H1 (cell line): Measurements from ENCODE around the gene PACSIN1. TPM values are rescaled to one million over a fixed set of nuclear protein-coding genes. Genes with fewer than 3 reads are reported as not detected.

Experiments used
- KDM4A ChIP-seq: IDR thresholded peaks from one replicate; pipeline ENCODE4 v1.7.1; 2012; ENCODE audit warnings: low read depth, mild to moderate bottlenecking, moderate library complexity, low read length, inconsistent platforms; ENCODE audit not compliant: severe bottlenecking
- polyA plus RNA-seq, 7 experiments: library from polyadenylated mRNA; depleted of rRNA in 3 of 7; stranded (reverse) in 5 of 7; unstranded in 2 of 7; fragments of >200 nt in 5 of 7; fragments of 200-250 nt in 2 of 7; gene quantifications; 1 replicate in 5 of 7; 2 replicates in 1 of 7; 4 replicates in 1 of 7; pipeline versions ENCODE4 v1.2.1 to v1.2.3, GENCODE V29; 2011 to 2013; ENCODE audit warnings: missing spikeins in 2 of 7, mixed read lengths in 2 of 7
- total RNA-seq: library from RNA; stranded (reverse); fragmentation: NEBNext Ultra II Directional; extraction: Animal tissue kit (Norgen Biotek cat#: 25700); gene quantifications from 2 replicates; pipeline ENCODE4 v1.2.1, GENCODE V29; 2021

The PACSIN1 gene
- total and polyA plus RNA-seq, 2 of the 8 experiments (the other 6 are each of a cell fraction or from before 2014, with no cell fraction given) = 5.9 to 11.1 TPM

- no peak for TF ChIP-seq KDM4A
Measured at GRCh38 chr6:34544052-34544604, 78.3 kb downstream of the PACSIN1 start (continued).
